ENCODE measurements around the gene KLRC4.

The KLRC4 gene

GRCh38 chr12:10361084-10361483 is 48.5 kb downstream of the KLRC4 start:
- H3K9ac ChIP-seq (ENCODE audit: low read depth, low read length): no peak overlapping the region
- no peaks in the 10 kb centered on the region for H3K27me3 ChIP-seq (ENCODE audit: insufficient read depth, low read length, poor library complexity)

GRCh38 chr12:10358969-10359368 is 50.6 kb downstream of the KLRC4 start:
- no peaks in the 10 kb centered on the region for H4K20me1 ChIP-seq (ENCODE audit: insufficient read depth, low read length)
- no peak overlapping the region for H2AFZ ChIP-seq (ENCODE audit: low read depth, low read length)
- H3K9ac ChIP-seq (ENCODE audit: low read depth, low read length): no peak overlapping the region
- H3K9me3 ChIP-seq (ENCODE audit: insufficient read depth, low read length, severe bottlenecking): no peaks in the 10 kb centered on the region
- H3K27me3 ChIP-seq (ENCODE audit: insufficient read depth, low read length, poor library complexity): no peaks in the 10 kb centered on the region
- no peak overlapping the region for H3K4me3 ChIP-seq (ENCODE audit: low read depth in 1 of 2, low read length in 2 of 2)
- no peak overlapping the region for H3K4me2 ChIP-seq (ENCODE audit: insufficient read depth, low read length)
- no peaks in the 10 kb centered on the region for H3K79me2 ChIP-seq (ENCODE audit: insufficient read depth, low read length)
- no peaks in the 10 kb centered on the region for H3K36me3 ChIP-seq (ENCODE audit: insufficient read depth, low read length)
- peaks cover 13% of the 10 kb centered on the region for H3K4me1 ChIP-seq (ENCODE audit: insufficient read depth, low read length)
- ATAC-seq (ENCODE audit: insufficient read depth, low read depth): no peak
- DNase-seq: no peak
- no peak for TF ChIP-seq EZH2 (IDR thresholded peaks at IDR 0.05; ENCODE audit: borderline replicate concordance, low read depth, low read length, severe bottlenecking)
- TF ChIP-seq, protein P1, sequence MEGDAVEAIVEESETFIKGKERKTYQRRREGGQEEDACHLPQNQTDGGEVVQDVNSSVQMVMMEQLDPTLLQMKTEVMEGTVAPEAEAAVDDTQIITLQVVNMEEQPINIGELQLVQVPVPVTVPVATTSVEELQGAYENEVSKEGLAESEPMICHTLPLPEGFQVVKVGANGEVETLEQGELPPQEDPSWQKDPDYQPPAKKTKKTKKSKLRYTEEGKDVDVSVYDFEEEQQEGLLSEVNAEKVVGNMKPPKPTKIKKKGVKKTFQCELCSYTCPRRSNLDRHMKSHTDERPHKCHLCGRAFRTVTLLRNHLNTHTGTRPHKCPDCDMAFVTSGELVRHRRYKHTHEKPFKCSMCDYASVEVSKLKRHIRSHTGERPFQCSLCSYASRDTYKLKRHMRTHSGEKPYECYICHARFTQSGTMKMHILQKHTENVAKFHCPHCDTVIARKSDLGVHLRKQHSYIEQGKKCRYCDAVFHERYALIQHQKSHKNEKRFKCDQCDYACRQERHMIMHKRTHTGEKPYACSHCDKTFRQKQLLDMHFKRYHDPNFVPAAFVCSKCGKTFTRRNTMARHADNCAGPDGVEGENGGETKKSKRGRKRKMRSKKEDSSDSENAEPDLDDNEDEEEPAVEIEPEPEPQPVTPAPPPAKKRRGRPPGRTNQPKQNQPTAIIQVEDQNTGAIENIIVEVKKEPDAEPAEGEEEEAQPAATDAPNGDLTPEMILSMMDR (IDR thresholded peaks at IDR 0.05; ENCODE audit: borderline replicate concordance, extremely low read depth, low read length, poor library complexity, severe bottlenecking): no peak
- no peak overlapping the region for H3K27ac ChIP-seq (ENCODE audit: low read length)

More at GRCh38 chr12:10361084-10361483, 48.5 kb downstream of the KLRC4 start:
- H3K27ac ChIP-seq (ENCODE audit: low read length): no peak overlapping the region
- 0 out of 2 replicates have a peak overlapping the region, but pooled peaks have one; percentile 10 for H2AFZ ChIP-seq (ENCODE audit: low read depth, low read length)
- peaks cover 32% of the 10 kb centered on the region for H3K4me1 ChIP-seq (ENCODE audit: insufficient read depth, low read length)
- H3K9me3 ChIP-seq (ENCODE audit: insufficient read depth, low read length, severe bottlenecking): no peaks in the 10 kb centered on the region
- no peaks in the 10 kb centered on the region for H4K20me1 ChIP-seq (ENCODE audit: insufficient read depth, low read length)
- no peaks in the 10 kb centered on the region for H3K36me3 ChIP-seq (ENCODE audit: insufficient read depth, low read length)
- ATAC-seq (ENCODE audit: insufficient read depth, low read depth) (no peak), DNase-seq (peak; percentile 21)
- no peaks in the 10 kb centered on the region for H3K79me2 ChIP-seq (ENCODE audit: insufficient read depth, low read length)
- H3K4me2 ChIP-seq (ENCODE audit: insufficient read depth, low read length): no peak overlapping the region
- H3K4me3 ChIP-seq (ENCODE audit: low read depth in 1 of 2, low read length in 2 of 2): no peak overlapping the region
- TF ChIP-seq EZH2 (IDR thresholded peaks at IDR 0.05; ENCODE audit: borderline replicate concordance, low read depth, low read length, severe bottlenecking): no peak
- TF ChIP-seq, protein P1 (IDR thresholded peaks at IDR 0.05; ENCODE audit: borderline replicate concordance, extremely low read depth, low read length, poor library complexity, severe bottlenecking): no peak

DNA sequence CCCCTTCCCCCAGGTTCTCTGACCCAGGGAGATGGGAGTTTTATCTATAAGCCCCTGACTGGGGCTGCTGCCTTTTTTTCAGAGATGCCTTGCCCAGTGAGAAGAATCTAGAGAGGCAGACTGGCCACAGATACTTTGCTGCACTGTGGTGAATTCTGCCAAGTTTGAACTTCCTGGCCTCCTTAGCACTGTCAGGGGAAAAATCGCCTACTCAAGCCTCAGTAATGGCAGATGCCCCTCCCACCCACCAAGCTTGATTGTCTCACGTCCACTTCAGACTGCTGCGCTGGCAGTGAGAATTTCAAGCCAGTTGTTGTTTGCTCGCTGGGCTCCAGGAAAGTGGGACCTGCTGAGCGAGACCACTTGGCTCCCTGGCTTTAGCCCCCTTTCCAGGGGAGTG is 51.4 kb downstream of the KLRC4 start:
- Histone ChIP-seq H3K9ac (ENCODE audit: low read depth, low read length) (no peak overlapping the region), H3K4me2 (ENCODE audit: insufficient read depth, low read length) (no peak overlapping the region), H3K9me3 (ENCODE audit: insufficient read depth, low read length, severe bottlenecking) (no peaks in the 10 kb centered on the region), H2AFZ (ENCODE audit: low read depth, low read length) (no peak overlapping the region), H4K20me1 (ENCODE audit: insufficient read depth, low read length) (no peaks in the 10 kb centered on the region), H3K4me1 (ENCODE audit: insufficient read depth, low read length) (peaks cover 4% of the 10 kb centered on the region; the same call in 1 of the 2 replicates), H3K27me3 (ENCODE audit: insufficient read depth, low read length, poor library complexity) (no peaks in the 10 kb centered on the region), H3K4me3 (ENCODE audit: low read depth in 1 of 2, low read length in 2 of 2) (no peak overlapping the region), H3K27ac (ENCODE audit: low read length) (no peak overlapping the region), H3K79me2 (ENCODE audit: insufficient read depth, low read length) (no peaks in the 10 kb centered on the region), H3K36me3 (ENCODE audit: insufficient read depth, low read length) (no peaks in the 10 kb centered on the region)
- ATAC-seq (ENCODE audit: insufficient read depth, low read depth): no peak
- TF ChIP-seq, protein P1 (IDR thresholded peaks at IDR 0.05; ENCODE audit: borderline replicate concordance, extremely low read depth, low read length, poor library complexity, severe bottlenecking): no peak
- TF ChIP-seq EZH2 (IDR thresholded peaks at IDR 0.05; ENCODE audit: borderline replicate concordance, low read depth, low read length, severe bottlenecking): no peak
- no peak for DNase-seq

Measured in DND-41 (cell line).